Hippocampal formation (tissue), 2 donors: ENCODE data around the gene DPP9.
A peak's percentile ranks its signal among the peaks of the same experiment; 100 is the strongest.
"Not testable (repeated sequence)": the region's sequence is repeated elsewhere in the genome, so short reads cannot be mapped to it uniquely, and the experiment has no call there.

Experiments used
- DNase-seq, 2 donors: peaks; one replicate each; lab custom pipeline; 2025; lab: John Stamatoyannopoulos, UW

Gene DPP9

GRCh38 chr19:4687396-4687795, 36.2 kb downstream of the DPP9 start:
- DNase-seq: no peak

- DNase-seq: no peak
Observed at GRCh38 chr19:4686700-4687099, 36.9 kb downstream of the DPP9 start.

- DNase-seq: peak in 1 of 2 donors; percentile 10
Observed at GRCh38 chr19:4684312-4685095, 39.1 kb downstream of the DPP9 start.

GRCh38 chr19:4682417-4683200, 41.0 kb downstream of the DPP9 start:
- DNase-seq: no peak

- not testable (repeated sequence) for DNase-seq
Observed at GRCh38 chr19:4680021-4680420, 43.6 kb downstream of the DPP9 start.

- DNase-seq: no peak
Observed at GRCh38 chr19:4678881-4679790, 44.5 kb downstream of the DPP9 start.

- peak in 1 of 2 donors; percentile 6 for DNase-seq
Observed at GRCh38 chr19:4676955-4677731, 46.5 kb downstream of the DPP9 start.

- no peak for DNase-seq
Observed at GRCh38 chr19:4675346-4675745, 48.3 kb downstream of the DPP9 start.

GRCh38 chr19:4673726-4674125, 49.9 kb downstream of the DPP9 start:
- DNase-seq: no peak

- DNase-seq: no peak
Observed at GRCh38 chr19:4673216-4673615, 50.4 kb downstream of the DPP9 start.

- DNase-seq: no peak
Observed at GRCh38 chr19:4671185-4671851, 52.3 kb downstream of the DPP9 start.

GRCh38 chr19:4669723-4670480, 53.7 kb downstream of the DPP9 start, which contains the start of gene MYDGF:
TSS of gene MYDGF (minus strand) at chr19:4670342. CDS start at chr19:4670334, 8 bp downstream.
- DNase-seq: peak; percentile 83 to 85

GRCh38 chr19:4664642-4665041, 59.0 kb downstream of the DPP9 start:
- no peak for DNase-seq

- no peak for DNase-seq
Observed at GRCh38 chr19:4662812-4663211, 60.8 kb downstream of the DPP9 start.

- DNase-seq: no peak
Observed at GRCh38 chr19:4662020-4662695, 61.5 kb downstream of the DPP9 start.

GRCh38 chr19:4660993-4661392, 62.6 kb downstream of the DPP9 start:
- no peak for DNase-seq

- no peak for DNase-seq
Observed at GRCh38 chr19:4660181-4660791, 63.4 kb downstream of the DPP9 start.

- DNase-seq: no peak
Observed at GRCh38 chr19:4657835-4658234, 65.8 kb downstream of the DPP9 start.

GRCh38 chr19:4657262-4657661, 66.4 kb downstream of the DPP9 start:
- no peak for DNase-seq
